GM12878 (cell line): ENCODE measurements around the gene MYADM. TPM values are rescaled to one million over a fixed set of nuclear protein-coding genes. Genes with fewer than 3 reads are reported as not detected.

ENCODE experiments used
- ATAC-seq: fragments of 200-7000 bp; cut with Tn5 transposase; 3 replicates; pipeline ENCODE4 v1.9.1; 2020; ENCODE audit warnings: mild to moderate bottlenecking, moderate library complexity
- BruUV-seq: library from RNA; stranded (reverse); fragments of 400-500 nt; replicated peaks from 2 replicates; lab custom pipeline; 2021; lab: Mats Ljungman, UMichigan
- CTCF ChIA-PET: fragments of 300-600 bp; sonication (Branson Sonifier 250); formaldehyde crosslinking; extraction: SDS; loops from one replicate; lab custom pipeline; 2021; ENCODE audit warnings: inconsistent platforms; lab: Yijun Ruan, JAX
- POLR2A ChIA-PET: fragments of 350-600 bp; formaldehyde crosslinking; extraction: SDS; loops from one replicate; lab custom pipeline; 2021; ENCODE audit warnings: inconsistent platforms; lab: Charles Lee
- RAD21 ChIA-PET: fragments of 300-600 bp; sonication (Branson Sonifier 250); formaldehyde crosslinking; loops from one replicate; lab custom pipeline; 2023; ENCODE audit warnings: antibody characterized with exemption; ENCODE audit not compliant: unreplicated experiment; lab: Charles Lee
- SMC1A ChIA-PET: fragments of 300-600 bp; sonication (Branson Sonifier 250); formaldehyde crosslinking; loops from one replicate; lab custom pipeline; 2023; ENCODE audit not compliant: unreplicated experiment, uncharacterized antibody; lab: Charles Lee
- DNase-seq: peaks from one replicate; pipeline ENCODE4 v3.0.0-alpha.2; 2011; ENCODE audit warnings: low read depth, low spot score
- FAIRE-seq: peaks from 3 replicates; lab custom pipeline; 2011; peaks lifted over from hg19 to GRCh38; lab: Jason Lieb, UNC
- H2AFZ ChIP-seq: 2 replicates; pipeline ENCODE4 v1.6.0; 2011; ENCODE audit warnings: low read depth, low read length, control low read depth; ENCODE audit not compliant: control insufficient read depth
- H3K27ac ChIP-seq: 2 replicates; pipeline ENCODE4 v1.5.1; 2011; ENCODE audit warnings: control low read depth; ENCODE audit not compliant: control insufficient read depth, insufficient read depth
- H3K27me3 ChIP-seq, 2 experiments: replicated peaks in 1 of 2; 2 replicates each; pipeline versions ENCODE4 v1.6.0 to v1.6.1; 2011; ENCODE audit warnings: low read length in 1 of 2; ENCODE audit not compliant: control insufficient read depth in 2 of 2, insufficient read depth in 2 of 2
- H3K36me3 ChIP-seq, 2 experiments: 2 replicates each; pipeline ENCODE4 v1.5.1; 2011; ENCODE audit warnings: low read length in 1 of 2; ENCODE audit not compliant: control insufficient read depth in 2 of 2, insufficient read depth in 2 of 2
- H3K4me1 ChIP-seq: 2 replicates; pipeline ENCODE4 v1.6.1; 2011; ENCODE audit warnings: mild to moderate bottlenecking, low read length, moderate library complexity, mixed read lengths; ENCODE audit not compliant: control insufficient read depth, insufficient read depth
- H3K4me2 ChIP-seq: 2 replicates; pipeline ENCODE4 v1.6.0; 2011; ENCODE audit warnings: control low read depth; ENCODE audit not compliant: control insufficient read depth, insufficient read depth
- H3K4me3 ChIP-seq: fragments of 200-600 bp; sonication (generic); 2 replicates; pipeline ENCODE4 v1.5.1; 2016
- H3K79me2 ChIP-seq: 2 replicates; pipeline ENCODE4 v1.6.0; 2011; ENCODE audit warnings: low read length; ENCODE audit not compliant: control insufficient read depth, insufficient read depth
- H3K9ac ChIP-seq: 2 replicates; pipeline ENCODE4 v1.8.0; 2011; ENCODE audit warnings: low read length, control low read depth, mixed read lengths; ENCODE audit not compliant: control insufficient read depth, insufficient read depth
- H3K9me3 ChIP-seq: replicated peaks from 3 replicates; pipeline ENCODE4 v1.5.1; 2011; ENCODE audit warnings: mild to moderate bottlenecking, low read length; ENCODE audit not compliant: control insufficient read depth, insufficient read depth
- H4K20me1 ChIP-seq: 2 replicates; pipeline ENCODE4 v1.6.0; 2011; ENCODE audit not compliant: control insufficient read depth, insufficient read depth
- CHD1 ChIP-seq: IDR thresholded peaks from 2 replicates; pipeline ENCODE4 v1.6.1; 2012; ENCODE audit warnings: low read depth, low read length, improper control_type of control experiment
- CHD4 ChIP-seq: fragments of 200-600 bp; sonication (generic); IDR thresholded peaks from 2 replicates; pipeline ENCODE4 v1.6.1; 2016; ENCODE audit warnings: mild to moderate bottlenecking
- CREB1 ChIP-seq: IDR thresholded peaks from 2 replicates; pipeline ENCODE4 v1.6.1; 2012; ENCODE audit warnings: low read depth, mild to moderate bottlenecking, inconsistent platforms
- ESRRA ChIP-seq: IDR thresholded peaks from 2 replicates; pipeline ENCODE4 v1.6.1; 2012; ENCODE audit warnings: mild to moderate bottlenecking, low read length, improper control_type of control experiment
- GATAD2B ChIP-seq: fragments of 450-650 bp; conservative IDR thresholded peaks from 2 replicates; pipeline ENCODE4 v1.6.1; 2017; ENCODE audit warnings: low read depth, mild to moderate bottlenecking, moderate library complexity
- NBN ChIP-seq: fragments of 450-650 bp; IDR thresholded peaks from 2 replicates; pipeline ENCODE4 v1.6.1; 2016
- NFYA ChIP-seq: IDR thresholded peaks from 2 replicates; pipeline ENCODE4 v1.6.1; 2011; ENCODE audit warnings: low read depth, mild to moderate bottlenecking, low read length, improper control_type of control experiment, borderline replicate concordance
- RBBP5 ChIP-seq: fragments of 200-600 bp; sonication (generic); conservative IDR thresholded peaks from 2 replicates; pipeline ENCODE4 v1.6.1; 2016
- RUNX3 ChIP-seq: IDR thresholded peaks from 2 replicates; pipeline ENCODE4 v1.6.1; 2012; ENCODE audit warnings: low read length, inconsistent platforms
- SMARCA5 ChIP-seq: fragments of 450-650 bp; IDR thresholded peaks from 2 replicates; pipeline ENCODE4 v1.6.1; 2017; ENCODE audit warnings: mild to moderate bottlenecking
- STAT1 ChIP-seq: fragments of 450-650 bp; conservative IDR thresholded peaks from 2 replicates; pipeline ENCODE4 v1.6.1; 2014; ENCODE audit warnings: antibody characterized with exemption, mild to moderate bottlenecking
- ZNF207 ChIP-seq: fragments of 450-650 bp; IDR thresholded peaks from 2 replicates; pipeline ENCODE4 v1.6.1; 2014; ENCODE audit warnings: antibody characterized with exemption, mild to moderate bottlenecking, borderline replicate concordance
- WGBS: methylation state at CpG from one replicate; pipeline ENCODE4 v1.1.6; 2016; ENCODE audit warnings: low lambda C conversion rate; ENCODE audit not compliant: insufficient replicate concordance, insufficient coverage; ENCODE audit errors: missing lambda C conversion rate; 5-methylcytosine and 5-hydroxymethylcytosine counted together
- in situ Hi-C: fragments of 300-500 bp; cut with MboI; formaldehyde crosslinking; loops from 9 replicates; pipeline ENCODE4 v1.14.3; 2018; ENCODE audit warnings: mixed read lengths
- intact Hi-C: fragments of 100-400 bp; cut with micrococcal nuclease; formaldehyde crosslinking; loops from one replicate; pipeline ENCODE4 v1.14.2; 2022; ENCODE audit not compliant: unreplicated experiment
- polyA plus RNA-seq, 11 experiments: library from polyadenylated mRNA; depleted of rRNA in 4 of 11; unstranded in 6 of 11; stranded (reverse) in 5 of 11; fragments of >200 nt; fragmentation: Nextera tagmentation in 4 of 11; fragmentation: Illumina TruSeq in 1 of 11; extraction: Ambion mirVana in 4 of 11; extraction: Trizol in 1 of 11; gene quantifications; 1 replicate in 1 of 11; 2 replicates in 10 of 11; pipeline versions ENCODE4 v1.2.1 to v1.2.3, GENCODE V29; 2011 to 2016; ENCODE audit warnings: inconsistent platforms in 2 of 11, missing spikeins in 2 of 11, low read depth in 1 of 11
- total RNA-seq, 4 experiments: library from RNA; depleted of rRNA in 3 of 4; stranded (reverse); fragments of >200 nt in 3 of 4; fragmentation: Illumina TruSeq in 1 of 4; extraction: Trizol in 1 of 4; gene quantifications; 2 replicates each; pipeline versions ENCODE4 v1.2.1 to v1.2.3, GENCODE V29; 2013 to 2021
- TF ChIP-seq, protein P1 (sequence below): IDR thresholded peaks from 2 replicates; pipeline ENCODE4 v1.6.1; 2011; ENCODE audit warnings: mild to moderate bottlenecking, low read depth, low read length, moderate library complexity; ENCODE audit not compliant: insufficient replicate concordance
- TF ChIP-seq, protein P2 (sequence below): IDR thresholded peaks from 2 replicates; pipeline ENCODE4 v1.6.1; 2012; ENCODE audit warnings: low read depth, low read length, improper control_type of control experiment

MYADM gene
- total and polyA plus RNA-seq, 10 of the 15 experiments (the other 5 are each of a cell fraction or from before 2014, with no cell fraction given) = 0.04 to 0.46 (median 0.10) TPM

DNA sequence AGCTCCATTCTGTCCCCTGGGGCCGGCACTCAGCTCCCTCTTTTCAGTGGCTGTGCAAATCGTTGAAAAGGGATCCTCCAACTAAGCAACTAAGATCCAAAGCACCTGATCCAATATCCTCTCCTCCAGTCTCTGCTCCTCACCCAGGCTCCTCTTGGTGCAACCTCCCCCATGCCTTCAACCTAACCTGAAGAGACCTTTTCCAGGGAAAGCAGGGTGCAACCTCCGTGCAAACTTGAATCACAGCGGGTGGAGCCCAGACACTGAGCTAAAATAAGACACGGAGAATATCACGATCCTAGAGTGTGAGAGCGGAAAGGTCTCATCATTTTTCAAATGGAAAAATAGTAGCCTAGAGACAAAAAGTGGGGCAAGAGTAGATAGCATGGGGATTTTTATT lies 49.7 kb downstream of the MYADM start:
- no peak overlapping the region for H3K9ac ChIP-seq
- no peak overlapping the region for H3K4me2 ChIP-seq
- in situ Hi-C loops (no loop called here), intact Hi-C loops (no loop called here)
- ChIA-PET SMC1A (interaction anchor here (0.6 kb wide), 1 partner anchor 1966 kb away, joined by 3 read pairs; no protein-coding TSS in a partner anchor), CTCF (no interaction called here), RAD21 (interaction anchor here (0.7 kb wide), 1 partner anchor 313 kb away, joined by 4 read pairs; no protein-coding TSS in a partner anchor), POLR2A (no interaction called here)
- H3K27me3 ChIP-seq = no peaks in the 10 kb centered on the region
- H3K9me3 ChIP-seq = no peaks in the 10 kb centered on the region; the same call in 2 of the 3 replicates
- WGBS = 47% methylated on average over 7 of the region's 7 CpGs
- FAIRE-seq (no peak), DNase-seq (no peak), ATAC-seq (no peak)
- no peak overlapping the region for H3K4me3 ChIP-seq
- no peaks in the 10 kb centered on the region for H3K79me2 ChIP-seq
- no peaks in the 10 kb centered on the region for H4K20me1 ChIP-seq
- H3K4me1 ChIP-seq = no peaks in the 10 kb centered on the region
- BruUV-seq = no TSS peak
- no peak overlapping the region for H2AFZ ChIP-seq
- H3K36me3 ChIP-seq = no peaks in the 10 kb centered on the region
- no peak overlapping the region for H3K27ac ChIP-seq
- no peak for TF ChIP-seq NBN
- TF ChIP-seq CHD1 = no peak
- no peak for TF ChIP-seq NFYA
- TF ChIP-seq, protein P1, sequence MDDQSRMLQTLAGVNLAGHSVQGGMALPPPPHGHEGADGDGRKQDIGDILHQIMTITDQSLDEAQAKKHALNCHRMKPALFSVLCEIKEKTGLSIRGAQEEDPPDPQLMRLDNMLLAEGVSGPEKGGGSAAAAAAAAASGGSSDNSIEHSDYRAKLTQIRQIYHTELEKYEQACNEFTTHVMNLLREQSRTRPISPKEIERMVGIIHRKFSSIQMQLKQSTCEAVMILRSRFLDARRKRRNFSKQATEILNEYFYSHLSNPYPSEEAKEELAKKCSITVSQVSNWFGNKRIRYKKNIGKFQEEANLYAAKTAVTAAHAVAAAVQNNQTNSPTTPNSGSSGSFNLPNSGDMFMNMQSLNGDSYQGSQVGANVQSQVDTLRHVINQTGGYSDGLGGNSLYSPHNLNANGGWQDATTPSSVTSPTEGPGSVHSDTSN = no peak
- no peak for TF ChIP-seq RBBP5
- no peak for TF ChIP-seq ZNF207
- no peak for TF ChIP-seq GATAD2B
- TF ChIP-seq CHD4 = no peak
- no peak for TF ChIP-seq SMARCA5
- TF ChIP-seq, protein P2, sequence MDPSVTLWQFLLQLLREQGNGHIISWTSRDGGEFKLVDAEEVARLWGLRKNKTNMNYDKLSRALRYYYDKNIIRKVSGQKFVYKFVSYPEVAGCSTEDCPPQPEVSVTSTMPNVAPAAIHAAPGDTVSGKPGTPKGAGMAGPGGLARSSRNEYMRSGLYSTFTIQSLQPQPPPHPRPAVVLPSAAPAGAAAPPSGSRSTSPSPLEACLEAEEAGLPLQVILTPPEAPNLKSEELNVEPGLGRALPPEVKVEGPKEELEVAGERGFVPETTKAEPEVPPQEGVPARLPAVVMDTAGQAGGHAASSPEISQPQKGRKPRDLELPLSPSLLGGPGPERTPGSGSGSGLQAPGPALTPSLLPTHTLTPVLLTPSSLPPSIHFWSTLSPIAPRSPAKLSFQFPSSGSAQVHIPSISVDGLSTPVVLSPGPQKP = no peak
- no peak for TF ChIP-seq ESRRA
- no peak for TF ChIP-seq CREB1
- TF ChIP-seq RUNX3 = no peak
- TF ChIP-seq STAT1 = no peak

Other genes starting within 250 kb of the MYADM start
Only the 7 nearest of the 12 such genes appear.
- not detected in 2 replicates for gene NLRP12, start 43.6 kb upstream of the MYADM start, total RNA-seq (2014; rRNA removed)
- gene NLRP12, start 43.6 kb upstream of the MYADM start, total RNA-seq (2014; rRNA removed; fragmentation: Illumina TruSeq; extraction: Trizol) = not detected in 2 replicates
- not detected in 2 replicates for gene NLRP12, start 43.6 kb upstream of the MYADM start, total RNA-seq (2021)
- not detected in 2 replicates for gene NLRP12, start 43.6 kb upstream of the MYADM start, polyA plus RNA-seq (2011; rRNA removed)
- not detected in 2 replicates for gene NLRP12, start 43.6 kb upstream of the MYADM start, polyA plus RNA-seq (2014; fragmentation: Illumina TruSeq; extraction: Trizol)
- not detected for gene NLRP12, start 43.6 kb upstream of the MYADM start, polyA plus RNA-seq (2014; fragmentation: Nextera tagmentation; extraction: Ambion mirVana)
- not detected in 2 replicates for gene NLRP12, start 43.6 kb upstream of the MYADM start, polyA plus RNA-seq (2014; rRNA removed)
- gene NLRP12, start 43.6 kb upstream of the MYADM start, polyA plus RNA-seq (2016; fragmentation: Nextera tagmentation; extraction: Ambion mirVana) = not detected
- gene PRKCG, start 14.3 kb downstream of the MYADM start, total RNA-seq (2014; rRNA removed) = not detected in 2 replicates
- gene PRKCG, start 14.3 kb downstream of the MYADM start, total RNA-seq (2014; rRNA removed; fragmentation: Illumina TruSeq; extraction: Trizol) = not detected in 2 replicates
- gene PRKCG, start 14.3 kb downstream of the MYADM start, total RNA-seq (2021) = not detected in 2 replicates
- gene PRKCG, start 14.3 kb downstream of the MYADM start, polyA plus RNA-seq (2011; rRNA removed) = not detected in 2 replicates
- not detected in 2 replicates for gene PRKCG, start 14.3 kb downstream of the MYADM start, polyA plus RNA-seq (2014; fragmentation: Illumina TruSeq; extraction: Trizol)
- gene PRKCG, start 14.3 kb downstream of the MYADM start, polyA plus RNA-seq (2014; fragmentation: Nextera tagmentation; extraction: Ambion mirVana) = not detected
- gene PRKCG, start 14.3 kb downstream of the MYADM start, polyA plus RNA-seq (2014; rRNA removed) = not detected in 2 replicates
- gene PRKCG, start 14.3 kb downstream of the MYADM start, polyA plus RNA-seq (2016; fragmentation: Nextera tagmentation; extraction: Ambion mirVana) = not detected
- gene CACNG7, start 41.4 kb downstream of the MYADM start, total RNA-seq (2014; rRNA removed) = not detected in 2 replicates
- not detected in 2 replicates for gene CACNG7, start 41.4 kb downstream of the MYADM start, total RNA-seq (2014; rRNA removed; fragmentation: Illumina TruSeq; extraction: Trizol)
- not detected in 2 replicates for gene CACNG7, start 41.4 kb downstream of the MYADM start, total RNA-seq (2021)
- gene CACNG7, start 41.4 kb downstream of the MYADM start, polyA plus RNA-seq (2011; rRNA removed) = not detected in 2 replicates
- not detected in 2 replicates for gene CACNG7, start 41.4 kb downstream of the MYADM start, polyA plus RNA-seq (2014; fragmentation: Illumina TruSeq; extraction: Trizol)
- not detected for gene CACNG7, start 41.4 kb downstream of the MYADM start, polyA plus RNA-seq (2014; fragmentation: Nextera tagmentation; extraction: Ambion mirVana)
- gene CACNG7, start 41.4 kb downstream of the MYADM start, polyA plus RNA-seq (2014; rRNA removed) = not detected in 2 replicates
- gene CACNG7, start 41.4 kb downstream of the MYADM start, polyA plus RNA-seq (2016; fragmentation: Nextera tagmentation; extraction: Ambion mirVana) = not detected
- gene CACNG8, start 95.1 kb downstream of the MYADM start, total RNA-seq (2014; rRNA removed) = not detected in 2 replicates
- not detected in 2 replicates for gene CACNG8, start 95.1 kb downstream of the MYADM start, total RNA-seq (2014; rRNA removed; fragmentation: Illumina TruSeq; extraction: Trizol)
- not detected in 2 replicates for gene CACNG8, start 95.1 kb downstream of the MYADM start, total RNA-seq (2021)
- gene CACNG8, start 95.1 kb downstream of the MYADM start, polyA plus RNA-seq (2011; rRNA removed) = not detected in 2 replicates
- gene CACNG8, start 95.1 kb downstream of the MYADM start, polyA plus RNA-seq (2014; fragmentation: Illumina TruSeq; extraction: Trizol) = not detected in 2 replicates
- gene CACNG8, start 95.1 kb downstream of the MYADM start, polyA plus RNA-seq (2014; fragmentation: Nextera tagmentation; extraction: Ambion mirVana) = not detected
- not detected in 2 replicates for gene CACNG8, start 95.1 kb downstream of the MYADM start, polyA plus RNA-seq (2014; rRNA removed)
- not detected for gene CACNG8, start 95.1 kb downstream of the MYADM start, polyA plus RNA-seq (2016; fragmentation: Nextera tagmentation; extraction: Ambion mirVana)
- gene CACNG6, start 123.8 kb downstream of the MYADM start, total RNA-seq (2014; rRNA removed) = not detected in 2 replicates
- not detected in 2 replicates for gene CACNG6, start 123.8 kb downstream of the MYADM start, total RNA-seq (2014; rRNA removed; fragmentation: Illumina TruSeq; extraction: Trizol)
- gene CACNG6, start 123.8 kb downstream of the MYADM start, total RNA-seq (2021) = not detected in 2 replicates
- 0.07 TPM in 1 of 2 replicates, not detected in the other for gene CACNG6, start 123.8 kb downstream of the MYADM start, polyA plus RNA-seq (2011; rRNA removed)
- gene CACNG6, start 123.8 kb downstream of the MYADM start, polyA plus RNA-seq (2014; fragmentation: Illumina TruSeq; extraction: Trizol) = not detected in 2 replicates
- not detected for gene CACNG6, start 123.8 kb downstream of the MYADM start, polyA plus RNA-seq (2014; fragmentation: Nextera tagmentation; extraction: Ambion mirVana)
- gene CACNG6, start 123.8 kb downstream of the MYADM start, polyA plus RNA-seq (2014; rRNA removed) = not detected in 2 replicates
- gene CACNG6, start 123.8 kb downstream of the MYADM start, polyA plus RNA-seq (2016; fragmentation: Nextera tagmentation; extraction: Ambion mirVana) = not detected
- not detected in 2 replicates for gene VSTM1, start 196.0 kb downstream of the MYADM start, total RNA-seq (2014; rRNA removed)
- gene VSTM1, start 196.0 kb downstream of the MYADM start, total RNA-seq (2014; rRNA removed; fragmentation: Illumina TruSeq; extraction: Trizol) = not detected in 2 replicates
- not detected in 2 replicates for gene VSTM1, start 196.0 kb downstream of the MYADM start, total RNA-seq (2021)
- gene VSTM1, start 196.0 kb downstream of the MYADM start, polyA plus RNA-seq (2011; rRNA removed) = not detected in 2 replicates
- gene VSTM1, start 196.0 kb downstream of the MYADM start, polyA plus RNA-seq (2014; fragmentation: Illumina TruSeq; extraction: Trizol) = not detected in 2 replicates
- gene VSTM1, start 196.0 kb downstream of the MYADM start, polyA plus RNA-seq (2014; fragmentation: Nextera tagmentation; extraction: Ambion mirVana) = not detected
- gene VSTM1, start 196.0 kb downstream of the MYADM start, polyA plus RNA-seq (2014; rRNA removed) = not detected in 2 replicates
- gene VSTM1, start 196.0 kb downstream of the MYADM start, polyA plus RNA-seq (2016; fragmentation: Nextera tagmentation; extraction: Ambion mirVana) = not detected
- not detected in 2 replicates for gene TARM1, start 213.5 kb downstream of the MYADM start, total RNA-seq (2014; rRNA removed)
- not detected in 2 replicates for gene TARM1, start 213.5 kb downstream of the MYADM start, total RNA-seq (2014; rRNA removed; fragmentation: Illumina TruSeq; extraction: Trizol)
- gene TARM1, start 213.5 kb downstream of the MYADM start, total RNA-seq (2021) = not detected in 2 replicates
- not detected in 2 replicates for gene TARM1, start 213.5 kb downstream of the MYADM start, polyA plus RNA-seq (2011; rRNA removed)
- gene TARM1, start 213.5 kb downstream of the MYADM start, polyA plus RNA-seq (2014; fragmentation: Illumina TruSeq; extraction: Trizol) = not detected in 2 replicates
- not detected for gene TARM1, start 213.5 kb downstream of the MYADM start, polyA plus RNA-seq (2014; fragmentation: Nextera tagmentation; extraction: Ambion mirVana)
- gene TARM1, start 213.5 kb downstream of the MYADM start, polyA plus RNA-seq (2014; rRNA removed) = not detected in 2 replicates
- gene TARM1, start 213.5 kb downstream of the MYADM start, polyA plus RNA-seq (2016; fragmentation: Nextera tagmentation; extraction: Ambion mirVana) = not detected